C4-2B (cell line): Measurements from ENCODE around the gene TSPAN4.

Experiments used
- H3K27ac ChIP-seq: fragments of 450-650 bp; 2 replicates; pipeline ENCODE4 v1.5.1; 2017
- CTCF ChIP-seq: fragments of 450-650 bp; conservative IDR thresholded peaks from 2 replicates; pipeline ENCODE4 v1.5.1; 2017; ENCODE audit warnings: mild to moderate bottlenecking
- ZFX ChIP-seq: fragments of 450-650 bp; IDR thresholded peaks from 2 replicates; pipeline ENCODE4 v1.6.1; 2017

Gene TSPAN4

GRCh38 chr11:809287-810039, 33.2 kb upstream of the TSPAN4 start, which contains the start of gene RPLP2:
RPLP2 (plus strand) TSS chr11:809967; CDS start chr11:810235, 268 bp downstream.
- TF ChIP-seq CTCF (no peak), ZFX (peak; percentile 99)
- H3K27ac ChIP-seq = peak within 1 kb of the TSS; percentile 96

GRCh38 chr11:810040-810567, 32.5 kb upstream of the TSPAN4 start:
- H3K27ac ChIP-seq = peak overlapping the region; percentile 96
- TF ChIP-seq CTCF = no peak
- peak; percentile 49; the same call in 1 of the 2 replicates for TF ChIP-seq ZFX

- peak overlapping the region; percentile 96 for H3K27ac ChIP-seq
Measured at GRCh38 chr11:811446-812245, 31.0 kb upstream of the TSPAN4 start.

GRCh38 chr11:812390-812789, 30.3 kb upstream of the TSPAN4 start:
- peak overlapping the region; percentile 96 for H3K27ac ChIP-seq

More at GRCh38 chr11:811446-812245, 31.0 kb upstream of the TSPAN4 start:
- no peak for TF ChIP-seq CTCF

GRCh38 chr11:813072-813455, 29.6 kb upstream of the TSPAN4 start:
- TF ChIP-seq CTCF (no peak), ZFX (no peak)
- no peak overlapping the region for H3K27ac ChIP-seq

More at GRCh38 chr11:812390-812789, 30.3 kb upstream of the TSPAN4 start:
- TF ChIP-seq CTCF (no peak), ZFX (no peak)

- H3K27ac ChIP-seq = no peak overlapping the region
Measured at GRCh38 chr11:813456-814096, 29.1 kb upstream of the TSPAN4 start.

More at GRCh38 chr11:813456-814096, 29.1 kb upstream of the TSPAN4 start:
- TF ChIP-seq ZFX = no peak
- TF ChIP-seq CTCF = no peak
